GM23338 (cell line): ENCODE results near the gene RRBP1. TPM values are rescaled to one million over a fixed set of nuclear protein-coding genes. Genes with fewer than 3 reads are reported as not detected.

ENCODE experiments used
- ATAC-seq: fragments of 200-7000 bp; cut with Tn5 transposase; 3 replicates; pipeline ENCODE4 v1.9.1; 2020
- DNase-seq: peaks from one replicate; pipeline ENCODE4 v3.0.0-alpha.2; 2015; ENCODE audit warnings: low spot score
- H2AFZ ChIP-seq: fragments of 200-600 bp; sonication (generic); 2 replicates; pipeline ENCODE4 v1.8.0; 2016; ENCODE audit warnings: antibody characterized with exemption, mild to moderate bottlenecking, moderate library complexity
- H3F3A ChIP-seq: fragments of 200-600 bp; sonication (generic); replicated peaks from 2 replicates; pipeline ENCODE4 v1.8.0; 2017; ENCODE audit warnings: antibody characterized with exemption, mixed run types, low read depth
- H3K27ac ChIP-seq: fragments of 200-600 bp; sonication (generic); 2 replicates; pipeline ENCODE4 v1.6.1; 2016; ENCODE audit warnings: low read depth
- H3K27me3 ChIP-seq: fragments of 200-600 bp; sonication (generic); 2 replicates; pipeline ENCODE4 v1.8.0; 2016; ENCODE audit warnings: mild to moderate bottlenecking, mixed run types, moderate library complexity; ENCODE audit not compliant: insufficient read depth
- H3K36me3 ChIP-seq: fragments of 200-600 bp; sonication (generic); 2 replicates; pipeline ENCODE4 v1.8.0; 2016; ENCODE audit warnings: mild to moderate bottlenecking; ENCODE audit not compliant: insufficient read depth
- H3K4me1 ChIP-seq: fragments of 200-600 bp; sonication (generic); 2 replicates; pipeline ENCODE4 v1.8.0; 2016; ENCODE audit warnings: mild to moderate bottlenecking, moderate library complexity; ENCODE audit not compliant: insufficient read depth
- H3K4me2 ChIP-seq: fragments of 200-600 bp; sonication (generic); 2 replicates; pipeline ENCODE4 v1.7.1; 2017; ENCODE audit warnings: mixed run types
- H3K4me3 ChIP-seq: fragments of 200-600 bp; sonication (generic); 2 replicates; pipeline ENCODE4 v1.6.1; 2016; ENCODE audit warnings: mixed run types
- H3K79me2 ChIP-seq: fragments of 200-600 bp; sonication (generic); replicated peaks from 2 replicates; pipeline ENCODE4 v1.8.0; 2017; ENCODE audit warnings: mild to moderate bottlenecking; ENCODE audit not compliant: insufficient read depth
- H3K9me2 ChIP-seq: fragments of 200-600 bp; sonication (generic); 2 replicates; pipeline ENCODE4 v1.8.0; 2017; ENCODE audit not compliant: insufficient read depth
- H4K20me1 ChIP-seq: fragments of 200-600 bp; sonication (generic); replicated peaks from 2 replicates; pipeline ENCODE4 v1.8.0; 2017; ENCODE audit warnings: mild to moderate bottlenecking; ENCODE audit not compliant: insufficient read depth
- H3K27ac Mint-ChIP-seq: 2 replicates; pipeline ENCODE4 v1.8.0; 2020; ENCODE audit warnings: inconsistent platforms, mild to moderate bottlenecking, moderate library complexity, mixed read lengths
- H3K27me3 Mint-ChIP-seq: 3 replicates; pipeline ENCODE4 v1.8.0; 2022; ENCODE audit warnings: low read depth, mild to moderate bottlenecking, moderate library complexity, mixed read lengths, inconsistent platforms; ENCODE audit not compliant: insufficient read depth, poor library complexity
- H3K36me3 Mint-ChIP-seq: 3 replicates; pipeline ENCODE4 v1.8.0; 2021; ENCODE audit warnings: low read depth, mild to moderate bottlenecking, inconsistent platforms, moderate library complexity, mixed read lengths
- H3K4me1 Mint-ChIP-seq: 3 replicates; pipeline ENCODE4 v1.8.0; 2020; ENCODE audit warnings: mild to moderate bottlenecking, inconsistent platforms, mixed read lengths
- H3K4me3 Mint-ChIP-seq: 3 replicates; pipeline ENCODE4 v1.8.0; 2021; ENCODE audit warnings: moderate library complexity, mild to moderate bottlenecking, inconsistent platforms, mixed read lengths
- H3K9me3 Mint-ChIP-seq: 3 replicates; pipeline ENCODE4 v1.8.0; 2020; ENCODE audit warnings: moderate library complexity, mild to moderate bottlenecking, inconsistent platforms, mixed read lengths
- CREB1 ChIP-seq: fragments of 250-450 bp; sonication (Bioruptor Pico); IDR thresholded peaks from 2 replicates; pipeline ENCODE4 v1.5.0; 2020; ENCODE audit warnings: low read depth, mild to moderate bottlenecking, moderate library complexity
- CTCF ChIP-seq, 2 experiments: fragments of 200-600 bp in 1 of 2; sonication (generic) in 1 of 2; conservative IDR thresholded peaks; 2 replicates each; pipeline versions ENCODE4 v1.5.1 to v1.6.1; 2016 to 2017; ENCODE audit warnings: antibody characterized with exemption in 2 of 2, low read depth in 2 of 2, mild to moderate bottlenecking in 2 of 2, moderate library complexity in 1 of 2
- ETS1 ChIP-seq: IDR thresholded peaks from 2 replicates; pipeline ENCODE4 v1.6.1; 2016; ENCODE audit warnings: antibody characterized with exemption
- EZH2 ChIP-seq: fragments of 200-600 bp; sonication (generic); IDR thresholded peaks from one replicate; pipeline ENCODE4 v1.8.0; 2017; ENCODE audit warnings: antibody characterized with exemption, mild to moderate bottlenecking, low read depth; ENCODE audit not compliant: unreplicated experiment
- EZH2phosphoT487 ChIP-seq: fragments of 200-600 bp; sonication (generic); IDR thresholded peaks from one replicate; pipeline ENCODE4 v1.8.1; 2018; ENCODE audit warnings: antibody characterized with exemption; ENCODE audit not compliant: unreplicated experiment
- JUNB ChIP-seq: IDR thresholded peaks from one replicate; pipeline ENCODE4 v1.6.1; 2016; ENCODE audit warnings: antibody characterized with exemption; ENCODE audit not compliant: unreplicated experiment
- NANOG ChIP-seq: IDR thresholded peaks from 2 replicates; pipeline ENCODE4 v1.6.1; 2016; ENCODE audit warnings: antibody characterized with exemption, borderline replicate concordance
- POLR2AphosphoS5 ChIP-seq: IDR thresholded peaks from 2 replicates; pipeline ENCODE4 v1.6.1; 2016; ENCODE audit warnings: antibody characterized with exemption, low read depth
- REST ChIP-seq: IDR thresholded peaks from one replicate; pipeline ENCODE4 v1.6.1; 2018; ENCODE audit warnings: antibody characterized with exemption; ENCODE audit not compliant: unreplicated experiment
- STAT1 ChIP-seq: IDR thresholded peaks from one replicate; pipeline ENCODE4 v1.6.1; 2016; ENCODE audit warnings: antibody characterized with exemption; ENCODE audit not compliant: unreplicated experiment
- ZNF114 ChIP-seq: fragments of 250-450 bp; sonication (Bioruptor Pico); IDR thresholded peaks from 2 replicates; pipeline ENCODE4 v1.5.0; 2020; ENCODE audit warnings: mild to moderate bottlenecking, moderate library complexity
- ZNF331 ChIP-seq: fragments of 250-450 bp; sonication (Bioruptor Pico); IDR thresholded peaks from 2 replicates; pipeline ENCODE4 v1.5.0; 2020; ENCODE audit warnings: low read depth, mild to moderate bottlenecking, moderate library complexity
- ZNF462 ChIP-seq: fragments of 250-450 bp; sonication (Bioruptor Pico); IDR thresholded peaks from 2 replicates; pipeline ENCODE4 v1.5.0; 2020; ENCODE audit warnings: mild to moderate bottlenecking, moderate library complexity
- polyA plus RNA-seq: library from polyadenylated mRNA; unstranded; fragments of >200 nt; fragmentation: Nextera tagmentation; extraction: Ambion mirVana; gene quantifications from 2 replicates; pipeline ENCODE4 v1.2.1, GENCODE V29; 2016
- total RNA-seq: library from RNA; depleted of rRNA; stranded (reverse); fragments of >200 nt; shearing (Covaris generic); gene quantifications from 2 replicates; pipeline ENCODE4 v1.2.3, GENCODE V29; 2014

RRBP1 gene
- total and polyA plus RNA-seq, 2 experiments from 2014 or later, result 105 to 113 TPM

GRCh38 chr20:17671565-17671964, 10.5 kb downstream of the RRBP1 start:
- peaks cover 38% of the 10 kb centered on the region for H4K20me1 ChIP-seq

More at GRCh38 chr20:17671565-17671964, 10.5 kb downstream of the RRBP1 start:
- no peak for TF ChIP-seq EZH2phosphoT487
- TF ChIP-seq ZNF462 (CRISPR knock-in tag), result no peak
- TF ChIP-seq ZNF331 (CRISPR knock-in tag), result no peak
- TF ChIP-seq EZH2, result no peak
- no peak for TF ChIP-seq REST
- no peak for TF ChIP-seq ZNF114 (CRISPR knock-in tag)
- no peak for TF ChIP-seq JUNB
- TF ChIP-seq STAT1, result no peak
- TF ChIP-seq CREB1, result no peak
- TF ChIP-seq ETS1, result no peak
- TF ChIP-seq POLR2AphosphoS5, result no peak
- no peak for TF ChIP-seq CTCF (conservative IDR thresholded peaks at IDR 0.05; ENCODE audit: low read depth in 2 of 2)
- TF ChIP-seq NANOG, result no peak
- no peak overlapping the region for H3K27ac ChIP-seq
- no peaks in the 10 kb centered on the region for H3K9me2 ChIP-seq
- no peak overlapping the region for H3K4me2 ChIP-seq
- no peaks in the 10 kb centered on the region for H3F3A ChIP-seq
- H3K79me2 ChIP-seq, result peaks cover 98% of the 10 kb centered on the region
- Mint-ChIP-seq H3K9me3 (no peaks in the 10 kb centered on the region), H3K27me3 (peaks cover 2% of the 10 kb centered on the region), H3K4me1 (peaks cover 48% of the 10 kb centered on the region), H3K4me3 (no peak overlapping the region), H3K36me3 (peaks cover 18% of the 10 kb centered on the region), H3K27ac (peak overlapping the region; percentile 1; the same call in 1 of the 2 replicates)
- H3K4me1 ChIP-seq, result peaks cover 14% of the 10 kb centered on the region
- peak; percentile 38; the same call in 1 of the 3 replicates for ATAC-seq
- no peak overlapping the region for H3K4me3 ChIP-seq
- no peaks in the 10 kb centered on the region for H3K27me3 ChIP-seq
- H3K36me3 ChIP-seq, result no peaks in the 10 kb centered on the region
- H2AFZ ChIP-seq, result no peak overlapping the region
- DNase-seq, result no peak
